ENCODE results near the gene MED14.

DNA sequence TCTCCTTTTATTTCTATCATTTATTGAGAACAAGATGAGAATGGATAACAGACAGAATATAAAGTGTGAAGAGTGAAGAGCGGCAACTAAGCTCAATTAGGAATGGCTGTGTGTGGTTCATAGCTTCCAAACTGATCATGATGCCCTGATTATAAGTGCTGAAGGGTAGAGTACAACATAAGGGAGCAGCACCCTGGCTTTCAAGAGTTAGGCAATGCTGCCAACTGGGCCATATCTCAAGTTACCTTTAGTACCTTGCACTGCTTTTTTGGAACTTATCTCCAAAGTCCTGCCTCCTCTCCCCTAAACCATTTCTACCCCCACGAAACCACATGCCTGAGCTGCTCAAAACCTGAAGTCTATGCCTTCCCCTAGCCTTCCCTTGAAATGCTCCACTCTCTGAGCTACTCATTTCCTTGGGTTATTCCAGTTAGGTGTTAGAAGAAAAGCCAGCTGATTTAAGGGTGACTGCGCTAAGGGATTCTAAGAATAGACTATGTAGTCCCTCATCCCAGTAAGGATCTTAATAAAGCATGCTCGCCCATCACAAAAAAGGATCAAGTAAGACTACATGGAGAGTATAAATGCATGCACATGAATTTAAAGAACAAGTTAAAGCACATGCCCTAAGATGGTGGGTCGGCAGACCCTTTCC, 29.6 kb downstream of the MED14 start:
- TF ChIP-seq, protein P1, sequence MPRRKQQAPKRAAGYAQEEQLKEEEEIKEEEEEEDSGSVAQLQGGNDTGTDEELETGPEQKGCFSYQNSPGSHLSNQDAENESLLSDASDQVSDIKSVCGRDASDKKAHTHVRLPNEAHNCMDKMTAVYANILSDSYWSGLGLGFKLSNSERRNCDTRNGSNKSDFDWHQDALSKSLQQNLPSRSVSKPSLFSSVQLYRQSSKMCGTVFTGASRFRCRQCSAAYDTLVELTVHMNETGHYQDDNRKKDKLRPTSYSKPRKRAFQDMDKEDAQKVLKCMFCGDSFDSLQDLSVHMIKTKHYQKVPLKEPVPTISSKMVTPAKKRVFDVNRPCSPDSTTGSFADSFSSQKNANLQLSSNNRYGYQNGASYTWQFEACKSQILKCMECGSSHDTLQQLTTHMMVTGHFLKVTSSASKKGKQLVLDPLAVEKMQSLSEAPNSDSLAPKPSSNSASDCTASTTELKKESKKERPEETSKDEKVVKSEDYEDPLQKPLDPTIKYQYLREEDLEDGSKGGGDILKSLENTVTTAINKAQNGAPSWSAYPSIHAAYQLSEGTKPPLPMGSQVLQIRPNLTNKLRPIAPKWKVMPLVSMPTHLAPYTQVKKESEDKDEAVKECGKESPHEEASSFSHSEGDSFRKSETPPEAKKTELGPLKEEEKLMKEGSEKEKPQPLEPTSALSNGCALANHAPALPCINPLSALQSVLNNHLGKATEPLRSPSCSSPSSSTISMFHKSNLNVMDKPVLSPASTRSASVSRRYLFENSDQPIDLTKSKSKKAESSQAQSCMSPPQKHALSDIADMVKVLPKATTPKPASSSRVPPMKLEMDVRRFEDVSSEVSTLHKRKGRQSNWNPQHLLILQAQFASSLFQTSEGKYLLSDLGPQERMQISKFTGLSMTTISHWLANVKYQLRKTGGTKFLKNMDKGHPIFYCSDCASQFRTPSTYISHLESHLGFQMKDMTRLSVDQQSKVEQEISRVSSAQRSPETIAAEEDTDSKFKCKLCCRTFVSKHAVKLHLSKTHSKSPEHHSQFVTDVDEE (CRISPR knock-in tag; IDR thresholded peaks at IDR 0.05) = no peak
- TF ChIP-seq, protein P2, sequence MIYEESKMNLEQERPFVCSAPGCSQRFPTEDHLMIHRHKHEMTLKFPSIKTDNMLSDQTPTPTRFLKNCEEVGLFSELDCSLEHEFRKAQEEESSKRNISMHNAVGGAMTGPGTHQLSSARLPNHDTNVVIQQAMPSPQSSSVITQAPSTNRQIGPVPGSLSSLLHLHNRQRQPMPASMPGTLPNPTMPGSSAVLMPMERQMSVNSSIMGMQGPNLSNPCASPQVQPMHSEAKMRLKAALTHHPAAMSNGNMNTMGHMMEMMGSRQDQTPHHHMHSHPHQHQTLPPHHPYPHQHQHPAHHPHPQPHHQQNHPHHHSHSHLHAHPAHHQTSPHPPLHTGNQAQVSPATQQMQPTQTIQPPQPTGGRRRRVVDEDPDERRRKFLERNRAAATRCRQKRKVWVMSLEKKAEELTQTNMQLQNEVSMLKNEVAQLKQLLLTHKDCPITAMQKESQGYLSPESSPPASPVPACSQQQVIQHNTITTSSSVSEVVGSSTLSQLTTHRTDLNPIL (CRISPR knock-in tag; IDR thresholded peaks at IDR 0.05; ENCODE audit: low read depth) = no peak
- TF ChIP-seq, protein P3, sequence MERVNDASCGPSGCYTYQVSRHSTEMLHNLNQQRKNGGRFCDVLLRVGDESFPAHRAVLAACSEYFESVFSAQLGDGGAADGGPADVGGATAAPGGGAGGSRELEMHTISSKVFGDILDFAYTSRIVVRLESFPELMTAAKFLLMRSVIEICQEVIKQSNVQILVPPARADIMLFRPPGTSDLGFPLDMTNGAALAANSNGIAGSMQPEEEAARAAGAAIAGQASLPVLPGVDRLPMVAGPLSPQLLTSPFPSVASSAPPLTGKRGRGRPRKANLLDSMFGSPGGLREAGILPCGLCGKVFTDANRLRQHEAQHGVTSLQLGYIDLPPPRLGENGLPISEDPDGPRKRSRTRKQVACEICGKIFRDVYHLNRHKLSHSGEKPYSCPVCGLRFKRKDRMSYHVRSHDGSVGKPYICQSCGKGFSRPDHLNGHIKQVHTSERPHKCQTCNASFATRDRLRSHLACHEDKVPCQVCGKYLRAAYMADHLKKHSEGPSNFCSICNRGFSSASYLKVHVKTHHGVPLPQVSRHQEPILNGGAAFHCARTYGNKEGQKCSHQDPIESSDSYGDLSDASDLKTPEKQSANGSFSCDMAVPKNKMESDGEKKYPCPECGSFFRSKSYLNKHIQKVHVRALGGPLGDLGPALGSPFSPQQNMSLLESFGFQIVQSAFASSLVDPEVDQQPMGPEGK (CRISPR knock-in tag; IDR thresholded peaks at IDR 0.05; ENCODE audit: borderline replicate concordance) = no peak
- TF ChIP-seq BACH2 (CRISPR knock-in tag; IDR thresholded peaks at IDR 0.05; ENCODE audit: borderline replicate concordance) (no peak), TOX (CRISPR knock-in tag; IDR thresholded peaks at IDR 0.05; ENCODE audit: borderline replicate concordance) (no peak), GLIS3 (CRISPR knock-in tag; IDR thresholded peaks at IDR 0.05) (no peak), TCF4 (CRISPR knock-in tag; IDR thresholded peaks at IDR 0.05; ENCODE audit: borderline replicate concordance) (no peak)
